Measurements from ENCODE around the gene CHCHD1.
A peak's percentile ranks its signal among the peaks of the same experiment; 100 is the strongest.

The CHCHD1 gene

GRCh38 chr10:73812657-73813056, 30.8 kb downstream of the CHCHD1 start:
- H3K4me3 ChIP-seq (ENCODE audit: low read length) = no peak overlapping the region
- H2AFZ ChIP-seq (ENCODE audit: low read length) = no peak overlapping the region
- no peaks in the 10 kb centered on the region for H3K27me3 ChIP-seq (replicated peaks; ENCODE audit: insufficient read depth, low read length)
- no peak for TF ChIP-seq CTCF (IDR thresholded peaks at IDR 0.05; ENCODE audit: low read length)
- no peak for TF ChIP-seq EZH2phosphoT487 (IDR thresholded peaks at IDR 0.05; ENCODE audit: low read length)
- TF ChIP-seq EZH2 (optimal IDR thresholded peaks at IDR 0.05; ENCODE audit: low read depth, low read length) = no peak
- no peaks in the 10 kb centered on the region for H3K36me3 ChIP-seq (replicated peaks; ENCODE audit: insufficient read depth, low read length)
- H3F3A ChIP-seq (ENCODE audit: insufficient read depth, low read length) = peaks cover 14% of the 10 kb centered on the region
- no peak overlapping the region for H3K9ac ChIP-seq (ENCODE audit: low read length)
- no peaks in the 10 kb centered on the region for H4K20me1 ChIP-seq (ENCODE audit: insufficient read depth, low read length)
- no peak overlapping the region for H3K27ac ChIP-seq (ENCODE audit: low read length)
- H3K9me3 ChIP-seq (replicated peaks; ENCODE audit: insufficient read depth, low read length) = no peaks in the 10 kb centered on the region
- no peak for DNase-seq
- no peaks in the 10 kb centered on the region for H3K9me2 ChIP-seq (replicated peaks; ENCODE audit: insufficient read depth, low read length)
- peaks cover 9% of the 10 kb centered on the region for H3K79me2 ChIP-seq (ENCODE audit: low read length)
- H3K4me2 ChIP-seq (ENCODE audit: low read depth, low read length) = peak overlapping the region; percentile 38; the same call in 1 of the 2 replicates
- H3K4me1 ChIP-seq (ENCODE audit: low read length) = no peaks in the 10 kb centered on the region

- H3K9ac ChIP-seq (ENCODE audit: low read length) = no peak overlapping the region
- H3K9me2 ChIP-seq (replicated peaks; ENCODE audit: insufficient read depth, low read length) = no peaks in the 10 kb centered on the region
- no peaks in the 10 kb centered on the region for H3K4me1 ChIP-seq (ENCODE audit: low read length)
- H3K27ac ChIP-seq (ENCODE audit: low read length) = no peak overlapping the region
- no peaks in the 10 kb centered on the region for H3K36me3 ChIP-seq (replicated peaks; ENCODE audit: insufficient read depth, low read length)
- TF ChIP-seq EZH2 (optimal IDR thresholded peaks at IDR 0.05; ENCODE audit: low read depth, low read length) (no peak), CTCF (IDR thresholded peaks at IDR 0.05; ENCODE audit: low read length) (no peak), EZH2phosphoT487 (IDR thresholded peaks at IDR 0.05; ENCODE audit: low read length) (no peak)
- no peaks in the 10 kb centered on the region for H4K20me1 ChIP-seq (ENCODE audit: insufficient read depth, low read length)
- H3K9me3 ChIP-seq (replicated peaks; ENCODE audit: insufficient read depth, low read length) = no peaks in the 10 kb centered on the region
- peaks cover 14% of the 10 kb centered on the region for H3F3A ChIP-seq (ENCODE audit: insufficient read depth, low read length)
- H3K4me2 ChIP-seq (ENCODE audit: low read depth, low read length) = no peak overlapping the region
- no peak overlapping the region for H3K4me3 ChIP-seq (ENCODE audit: low read length)
- peaks cover 9% of the 10 kb centered on the region for H3K79me2 ChIP-seq (ENCODE audit: low read length)
- no peak for DNase-seq
- H3K27me3 ChIP-seq (replicated peaks; ENCODE audit: insufficient read depth, low read length) = no peaks in the 10 kb centered on the region
- no peak overlapping the region for H2AFZ ChIP-seq (ENCODE audit: low read length)
Measured at GRCh38 chr10:73813333-73813732, 31.5 kb downstream of the CHCHD1 start.

GRCh38 chr10:73814276-73814895, 32.5 kb downstream of the CHCHD1 start:
- H3K36me3 ChIP-seq (replicated peaks; ENCODE audit: insufficient read depth, low read length) = no peaks in the 10 kb centered on the region
- no peak overlapping the region for H3K27ac ChIP-seq (ENCODE audit: low read length)
- no peak for DNase-seq
- peaks cover 9% of the 10 kb centered on the region for H3K79me2 ChIP-seq (ENCODE audit: low read length)
- H3K9ac ChIP-seq (ENCODE audit: low read length) = no peak overlapping the region
- no peaks in the 10 kb centered on the region for H3K4me1 ChIP-seq (ENCODE audit: low read length)
- H3K9me3 ChIP-seq (replicated peaks; ENCODE audit: insufficient read depth, low read length) = no peaks in the 10 kb centered on the region
- H3F3A ChIP-seq (ENCODE audit: insufficient read depth, low read length) = peaks cover 14% of the 10 kb centered on the region
- H3K4me3 ChIP-seq (ENCODE audit: low read length) = no peak overlapping the region
- H4K20me1 ChIP-seq (ENCODE audit: insufficient read depth, low read length) = no peaks in the 10 kb centered on the region
- TF ChIP-seq EZH2phosphoT487 (IDR thresholded peaks at IDR 0.05; ENCODE audit: low read length) (no peak), CTCF (IDR thresholded peaks at IDR 0.05; ENCODE audit: low read length) (no peak), EZH2 (optimal IDR thresholded peaks at IDR 0.05; ENCODE audit: low read depth, low read length) (no peak)
- H3K9me2 ChIP-seq (replicated peaks; ENCODE audit: insufficient read depth, low read length) = no peaks in the 10 kb centered on the region
- no peaks in the 10 kb centered on the region for H3K27me3 ChIP-seq (replicated peaks; ENCODE audit: insufficient read depth, low read length)
- no peak overlapping the region for H2AFZ ChIP-seq (ENCODE audit: low read length)
- H3K4me2 ChIP-seq (ENCODE audit: low read depth, low read length) = no peak overlapping the region
